ENCODE results near the gene CRADD. TPM values are rescaled to one million over a fixed set of nuclear protein-coding genes. Genes with fewer than 3 reads are reported as not detected.

The CRADD gene
- polyA plus RNA-seq, 1 of the 3 experiments (the other 2 are of a cell fraction) = 13.6 TPM

GRCh38 chr12:93712200-93712599 is 35.0 kb downstream of the CRADD start:
- no peaks in the 10 kb centered on the region for H3K79me2 ChIP-seq (ENCODE audit: insufficient read depth)
- no peak overlapping the region for H3K27ac ChIP-seq (ENCODE audit: low read depth in 2 of 2, low read length in 1 of 2)
- no peak overlapping the region for H3K4me2 ChIP-seq
- H3K4me1 ChIP-seq (ENCODE audit: control insufficient read depth in 1 of 2, insufficient read depth in 2 of 2, low read depth in 1 of 2, low read length in 1 of 2) = peaks cover 2 to 5% of the 10 kb centered on the region in 2 experiments; a peak in 2 of 4 replicates
- CTCF ChIA-PET = interaction anchor here (0.8 to 1.4 kb wide), 2 partner anchors 12 to 17 kb away, joined by 3 read pairs; no protein-coding TSS in a partner anchor
- no peak for DNase-seq
- POLR2A ChIA-PET = no interaction called here
- no peak overlapping the region for H3K4me3 ChIP-seq (ENCODE audit: low read depth in 2 of 2, low read length in 1 of 2)
- TF ChIP-seq SIN3A (IDR thresholded peaks at IDR 0.05; ENCODE audit: borderline replicate concordance, low read depth, low read length) (no peak), MAX (IDR thresholded peaks at IDR 0.05; ENCODE audit: low read depth) (no peak), REST (IDR thresholded peaks at IDR 0.05; ENCODE audit: low read depth, low read length) (no peak)
- WGBS (ENCODE audit: low lambda C conversion rate) = 84% methylated on average over 3 of the region's 3 CpGs
- H2AFZ ChIP-seq (ENCODE audit: low read depth) = no peak overlapping the region
- H3K9me3 ChIP-seq = peaks cover 6% of the 10 kb centered on the region; the same call in 1 of the 2 replicates
- H3K9me2 ChIP-seq = no peaks in the 10 kb centered on the region
- H3K27me3 ChIP-seq (ENCODE audit: insufficient read depth) = no peaks in the 10 kb centered on the region
- H4K20me1 ChIP-seq (ENCODE audit: insufficient read depth) = no peaks in the 10 kb centered on the region
- no peaks in the 10 kb centered on the region for H3K36me3 ChIP-seq (replicated peaks in 1 of 2; ENCODE audit: control insufficient read depth in 1 of 2, insufficient read depth in 2 of 2, low read length in 1 of 2)
- peaks cover 12% of the 10 kb centered on the region for H3F3A ChIP-seq (replicated peaks; ENCODE audit: insufficient read depth)
- H3K9ac ChIP-seq = no peak overlapping the region

DNA sequence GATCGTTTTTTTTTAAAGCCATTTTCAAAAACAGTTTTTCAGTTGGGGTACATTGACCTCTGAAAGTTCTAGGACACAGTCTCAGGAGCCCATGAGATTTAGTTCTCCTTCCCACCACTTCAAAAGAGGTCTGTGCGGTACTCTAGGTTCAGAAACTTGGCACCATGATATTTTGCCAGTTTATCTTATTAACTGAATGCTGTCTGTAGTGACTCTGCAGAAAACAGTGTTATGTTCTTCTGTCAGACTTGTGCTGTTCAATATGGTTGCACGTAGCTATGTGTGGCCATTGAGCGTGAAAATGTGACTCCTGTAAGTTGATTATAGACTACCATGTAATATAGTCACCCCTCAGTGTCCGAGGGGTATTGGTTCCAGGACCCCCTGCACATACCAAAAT is 35.9 kb downstream of the CRADD start:
- no peak for TF ChIP-seq ZBTB33 (IDR thresholded peaks at IDR 0.05; ENCODE audit: borderline replicate concordance, low read depth)
- TF ChIP-seq FOXJ3 (CRISPR knock-in tag; IDR thresholded peaks at IDR 0.05) = no peak
- no peak for TF ChIP-seq SMC3 (IDR thresholded peaks at IDR 0.05; ENCODE audit: low read depth, low read length)
- no peak for TF ChIP-seq POLR2AphosphoS5 (IDR thresholded peaks at IDR 0.05; ENCODE audit: low read depth, low read length)
- no peak for TF ChIP-seq ELF1 (IDR thresholded peaks at IDR 0.05)
- TF ChIP-seq CTCF (IDR thresholded peaks at IDR 0.05) = no peak
- no peak for TF ChIP-seq RFX5 (IDR thresholded peaks at IDR 0.05; ENCODE audit: low read length)
- no peak for TF ChIP-seq REST (IDR thresholded peaks at IDR 0.05; ENCODE audit: low read depth, low read length)
- Histone ChIP-seq H3K9ac (no peak overlapping the region), H3K27ac (ENCODE audit: low read depth in 2 of 2, low read length in 1 of 2) (no peak overlapping the region), H3K79me2 (ENCODE audit: insufficient read depth) (no peaks in the 10 kb centered on the region), H3K9me2 (no peaks in the 10 kb centered on the region), H3K4me1 (ENCODE audit: control insufficient read depth in 1 of 2, insufficient read depth in 2 of 2, low read depth in 1 of 2, low read length in 1 of 2) (no peaks in the 10 kb centered on the region), H3F3A (replicated peaks; ENCODE audit: insufficient read depth) (peaks cover 7% of the 10 kb centered on the region), H3K36me3 (replicated peaks in 1 of 2; ENCODE audit: control insufficient read depth in 1 of 2, insufficient read depth in 2 of 2, low read length in 1 of 2) (no peaks in the 10 kb centered on the region), H3K9me3 (peaks cover 6% of the 10 kb centered on the region; the same call in 1 of the 2 replicates), H3K27me3 (ENCODE audit: insufficient read depth) (no peaks in the 10 kb centered on the region), H3K4me3 (ENCODE audit: low read depth in 2 of 2, low read length in 1 of 2) (no peak overlapping the region), H2AFZ (ENCODE audit: low read depth) (no peak overlapping the region), H4K20me1 (ENCODE audit: insufficient read depth) (no peaks in the 10 kb centered on the region), H3K4me2 (no peak overlapping the region)
- CTCF ChIA-PET = interaction anchor here (0.8 to 1.4 kb wide), 3 partner anchors 11 to 32 kb away, joined by 3 read pairs; no protein-coding TSS in a partner anchor
- POLR2A ChIA-PET = no interaction called here
- WGBS (ENCODE audit: low lambda C conversion rate) = 81% methylated on average over 5 of the region's 5 CpGs
- DNase-seq = no peak
